H1 (cell line): ENCODE measurements around the gene CFAP54. TPM values are rescaled to one million over a fixed set of nuclear protein-coding genes. Genes with fewer than 3 reads are reported as not detected.

Source experiments
- CTCF ChIA-PET: fragments of 300-600 bp; sonication (Branson Sonifier 250); formaldehyde crosslinking; loops from one replicate; lab custom pipeline; 2021; ENCODE audit not compliant: partially characterized antibody; lab: Charles Lee
- POLR2A ChIA-PET: fragments of 300-600 bp; sonication (Branson Sonifier 250); formaldehyde crosslinking; loops from one replicate; lab custom pipeline; 2021; ENCODE audit warnings: inconsistent platforms; ENCODE audit not compliant: partially characterized antibody; lab: Charles Lee
- DNase-seq, 2 experiments: peaks; one replicate each; pipeline versions ENCODE4 v3.0.0 to v3.0.0-alpha.2; 2010 to 2022; ENCODE audit warnings: low spot score in 2 of 2, low read depth in 1 of 2, mixed read lengths in 1 of 2
- FAIRE-seq: peaks from 2 replicates; lab custom pipeline; 2011; peaks lifted over from hg19 to GRCh38; lab: Jason Lieb, UNC
- H2AFZ ChIP-seq: 2 replicates; pipeline ENCODE4 v1.8.1; 2012; ENCODE audit warnings: low read length, inconsistent platforms
- H2AK5ac ChIP-seq: 2 replicates; pipeline ENCODE4 v1.6.1; 2013; ENCODE audit warnings: low read depth, low read length
- H2BK120ac ChIP-seq: replicated peaks from 2 replicates; pipeline ENCODE3; 2013; ENCODE audit warnings: low read depth, low read length, inconsistent platforms
- H2BK12ac ChIP-seq: 2 replicates; pipeline ENCODE4 v1.6.1; 2013; ENCODE audit warnings: low read depth, low read length
- H2BK15ac ChIP-seq: 2 replicates; pipeline ENCODE4 v1.6.1; 2013; ENCODE audit warnings: low read length
- H2BK20ac ChIP-seq: 2 replicates; pipeline ENCODE4 v1.6.1; 2013; ENCODE audit warnings: low read length
- H2BK5ac ChIP-seq: 2 replicates; pipeline ENCODE4 v1.6.1; 2013; ENCODE audit warnings: low read depth, low read length
- H3K14ac ChIP-seq: 2 replicates; pipeline ENCODE4 v1.6.1; 2013; ENCODE audit warnings: inconsistent platforms; ENCODE audit not compliant: insufficient read length
- H3K18ac ChIP-seq: 2 replicates; pipeline ENCODE4 v1.6.1; 2013; ENCODE audit warnings: low read length; ENCODE audit errors: extremely low read depth
- H3K23ac ChIP-seq: 2 replicates; pipeline ENCODE4 v1.6.1; 2013; ENCODE audit warnings: inconsistent platforms; ENCODE audit not compliant: insufficient read length
- H3K23me2 ChIP-seq: 2 replicates; pipeline ENCODE4 v1.6.1; 2013; ENCODE audit warnings: low read depth, low read length
- H3K27ac ChIP-seq: 2 replicates; pipeline ENCODE4 v1.6.1; 2011; ENCODE audit warnings: low read depth, low read length, inconsistent platforms
- H3K27me3 ChIP-seq, 4 experiments: replicated peaks in 1 of 4; 1 replicate in 1 of 4; 2 replicates in 3 of 4; pipeline versions ENCODE4 v1.6.1 to v1.8.1; 2011 to 2013; ENCODE audit warnings: low read length in 3 of 4, mild to moderate bottlenecking in 3 of 4, inconsistent platforms in 2 of 4, mixed read lengths in 2 of 4, moderate library complexity in 1 of 4; ENCODE audit not compliant: control insufficient read depth in 3 of 4, insufficient read depth in 3 of 4; ENCODE audit errors: extremely low read depth in 1 of 4
- H3K36me3 ChIP-seq, 4 experiments: 2 replicates each; pipeline versions ENCODE4 v1.6.1 to v1.8.1; 2011 to 2013; ENCODE audit warnings: mild to moderate bottlenecking in 4 of 4, low read length in 3 of 4, moderate library complexity in 2 of 4, control low read depth in 1 of 4, inconsistent platforms in 1 of 4; ENCODE audit not compliant: insufficient read depth in 4 of 4, control insufficient read depth in 2 of 4
- H3K4ac ChIP-seq: replicated peaks from 2 replicates; pipeline ENCODE3; 2013; ENCODE audit warnings: low read length, low read depth, mixed read lengths, inconsistent platforms; ENCODE audit not compliant: insufficient read length
- H3K4me1 ChIP-seq, 4 experiments: replicated peaks in 1 of 4; 1 replicate in 1 of 4; 2 replicates in 3 of 4; pipeline versions ENCODE4 v1.6.1 to v1.8.1; 2011 to 2013; ENCODE audit warnings: low read length in 3 of 4, inconsistent platforms in 2 of 4, mixed read lengths in 1 of 4; ENCODE audit not compliant: insufficient read depth in 4 of 4, control insufficient read depth in 3 of 4
- H3K4me2 ChIP-seq, 2 experiments: 2 replicates each; pipeline versions ENCODE4 v1.6.1 to v1.8.1; 2011 to 2013; ENCODE audit warnings: low read depth in 2 of 2, low read length in 2 of 2, control low read depth in 1 of 2, inconsistent platforms in 1 of 2, mild to moderate bottlenecking in 1 of 2; ENCODE audit not compliant: insufficient read depth in 1 of 2
- H3K4me3 ChIP-seq, 4 experiments: fragments of 200-600, 300-600 bp in 1 of 4; sonication (generic), shearing (Covaris generic), sonication (Bioruptor Twin) in 1 of 4; 2 replicates each; pipeline versions ENCODE4 v1.5.1 to v1.8.1; 2011 to 2016; ENCODE audit warnings: low read length in 4 of 4, low read depth in 3 of 4, control low read depth in 2 of 4, inconsistent platforms in 2 of 4, mild to moderate bottlenecking in 2 of 4, mixed read lengths in 1 of 4, moderate library complexity in 1 of 4; ENCODE audit not compliant: insufficient read depth in 2 of 4; ENCODE audit errors: extremely low read depth in 1 of 4
- H3K56ac ChIP-seq: replicated peaks from 2 replicates; pipeline ENCODE3; 2013; ENCODE audit warnings: low read depth, mild to moderate bottlenecking, mixed read lengths, low read length, inconsistent platforms; ENCODE audit not compliant: insufficient read length
- H3K79me1 ChIP-seq: 2 replicates; pipeline ENCODE4 v1.6.1; 2013; ENCODE audit warnings: low read depth, low read length, control low read depth
- H3K79me2 ChIP-seq, 2 experiments: 2 replicates each; pipeline versions ENCODE4 v1.6.1 to v1.8.1; 2012 to 2013; ENCODE audit warnings: low read length in 2 of 2, mild to moderate bottlenecking in 2 of 2, inconsistent platforms in 1 of 2; ENCODE audit not compliant: insufficient read depth in 2 of 2, control insufficient read depth in 1 of 2
- H3K9ac ChIP-seq, 4 experiments: replicated peaks in 1 of 4; 1 replicate in 1 of 4; 2 replicates in 3 of 4; pipeline versions ENCODE4 v1.6.1 to v1.8.1; 2011 to 2013; ENCODE audit warnings: low read depth in 3 of 4, low read length in 3 of 4, control low read depth in 2 of 4, mild to moderate bottlenecking in 2 of 4, moderate library complexity in 2 of 4, inconsistent platforms in 1 of 4; ENCODE audit errors: extremely low read depth in 1 of 4
- H3K9me3 ChIP-seq, 2 experiments: 2 replicates each; pipeline versions ENCODE4 v1.6.1 to v1.8.1; 2012 to 2013; ENCODE audit warnings: mild to moderate bottlenecking in 2 of 2, moderate library complexity in 2 of 2, control low read depth in 1 of 2, inconsistent platforms in 1 of 2, low read depth in 1 of 2, low read length in 1 of 2, mixed read lengths in 1 of 2; ENCODE audit not compliant: insufficient read depth in 2 of 2
- H4K20me1 ChIP-seq, 2 experiments: replicated peaks in 1 of 2; 2 replicates each; pipeline versions ENCODE3 to v1.8.1; 2011 to 2013; ENCODE audit warnings: inconsistent platforms in 2 of 2, low read length in 2 of 2, mild to moderate bottlenecking in 1 of 2; ENCODE audit not compliant: insufficient read depth in 2 of 2, control insufficient read depth in 1 of 2
- H4K5ac ChIP-seq: 2 replicates; pipeline ENCODE4 v1.6.1; 2013; ENCODE audit warnings: low read length, low read depth, mixed read lengths, inconsistent platforms; ENCODE audit not compliant: insufficient read length
- H4K8ac ChIP-seq: 2 replicates; pipeline ENCODE4 v1.8.0; 2013; ENCODE audit warnings: mild to moderate bottlenecking, moderate library complexity, low read length, inconsistent platforms; ENCODE audit not compliant: insufficient read depth; ENCODE audit errors: extremely low read depth
- H4K91ac ChIP-seq: replicated peaks from 2 replicates; pipeline ENCODE3; 2013; ENCODE audit warnings: low read length, mixed read lengths, inconsistent platforms; ENCODE audit not compliant: insufficient read length
- ATF2 ChIP-seq: IDR thresholded peaks from 2 replicates; pipeline ENCODE4 v1.6.1; 2012; ENCODE audit warnings: low read length, inconsistent platforms
- BACH1 ChIP-seq: IDR thresholded peaks from 2 replicates; pipeline ENCODE4 v1.6.1; 2012; ENCODE audit warnings: low read length, improper control_type of control experiment
- CBX5 ChIP-seq: fragments of 300-800, 300-1000 bp; sonication (generic); IDR thresholded peaks from 2 replicates; pipeline ENCODE4 v1.7.1; 2016; ENCODE audit warnings: antibody characterized with exemption, low read length, low read depth
- GTF2F1 ChIP-seq: IDR thresholded peaks from 2 replicates; pipeline ENCODE4 v1.6.1; 2012; ENCODE audit warnings: low read depth, low read length, improper control_type of control experiment, borderline replicate concordance
- MAFK ChIP-seq: IDR thresholded peaks from 2 replicates; pipeline ENCODE4 v1.6.1; 2012; ENCODE audit warnings: low read depth, mild to moderate bottlenecking, improper control_type of control experiment, low read length
- PHF8 ChIP-seq: fragments of 200-600 bp; sonication (generic); conservative IDR thresholded peaks from 2 replicates; pipeline ENCODE4 v1.7.1; 2012; ENCODE audit warnings: low read depth, mild to moderate bottlenecking, inconsistent platforms, low read length, moderate library complexity
- POLR2A ChIP-seq, 2 experiments: IDR thresholded peaks; 1 replicate in 1 of 2; 2 replicates in 1 of 2; pipeline ENCODE4 v1.6.1; 2011; ENCODE audit warnings: low read depth in 2 of 2, low read length in 2 of 2, mild to moderate bottlenecking in 2 of 2; ENCODE audit errors: control extremely low read depth in 1 of 2
- SP1 ChIP-seq: IDR thresholded peaks from 2 replicates; pipeline ENCODE4 v1.6.1; 2011; ENCODE audit warnings: low read depth, low read length
- TAF1 ChIP-seq: IDR thresholded peaks from 2 replicates; pipeline ENCODE4 v1.6.1; 2011; ENCODE audit warnings: mild to moderate bottlenecking, low read depth, low read length
- TAF7 ChIP-seq: optimal IDR thresholded peaks from 2 replicates; pipeline ENCODE3; 2011; ENCODE audit warnings: low read depth, mild to moderate bottlenecking, inconsistent platforms, low read length, moderate library complexity, borderline replicate concordance
- TCF12 ChIP-seq: IDR thresholded peaks from 2 replicates; pipeline ENCODE4 v1.6.1; 2011; ENCODE audit warnings: low read depth, mild to moderate bottlenecking, low read length
- WGBS, 2 experiments: shearing (Covaris generic) in 1 of 2; methylation state at CpG; one replicate each; pipeline versions ENCODE4 v1.1.6 to v1.1.7; 2013 to 2015; ENCODE audit warnings: low lambda C conversion rate in 2 of 2, mixed read lengths in 2 of 2, inconsistent platforms in 1 of 2, low coverage in 1 of 2, missing lambda C conversion rate in 1 of 2; ENCODE audit not compliant: insufficient replicate concordance in 2 of 2, insufficient coverage in 1 of 2, insufficient read length in 1 of 2; ENCODE audit errors: extremely low coverage in 1 of 2, missing lambda C conversion rate in 1 of 2; 5-methylcytosine and 5-hydroxymethylcytosine counted together
- polyA plus RNA-seq, 7 experiments: library from polyadenylated mRNA; depleted of rRNA in 3 of 7; stranded (reverse) in 5 of 7; unstranded in 2 of 7; fragments of >200 nt in 5 of 7; fragments of 200-250 nt in 2 of 7; gene quantifications; 1 replicate in 5 of 7; 2 replicates in 1 of 7; 4 replicates in 1 of 7; pipeline versions ENCODE4 v1.2.1 to v1.2.3, GENCODE V29; 2011 to 2013; ENCODE audit warnings: missing spikeins in 2 of 7, mixed read lengths in 2 of 7
- total RNA-seq: library from RNA; stranded (reverse); fragmentation: NEBNext Ultra II Directional; extraction: Animal tissue kit (Norgen Biotek cat#: 25700); gene quantifications from 2 replicates; pipeline ENCODE4 v1.2.1, GENCODE V29; 2021

The CFAP54 gene
- total and polyA plus RNA-seq, 2 of the 8 experiments (the other 6 are each of a cell fraction or from before 2014, with no cell fraction given) = 0.17 to 0.33 TPM

GRCh38 chr12:96814200-96814599 is 324.8 kb downstream of the CFAP54 start:
- Histone ChIP-seq H3K23ac (no peak overlapping the region), H2BK5ac (no peak overlapping the region), H2BK12ac (no peak overlapping the region), H2BK20ac (no peak overlapping the region), H3K79me2 (no peaks in the 10 kb centered on the region), H4K20me1 (no peaks in the 10 kb centered on the region), H3K4me3 (no peak overlapping the region), H3K4me2 (no peak overlapping the region), H3K27ac (no peak overlapping the region), H3K9me3 (0 out of 4 replicates have a peak, but pooled peaks cover 2% of the 10 kb centered on the region in 2 experiments), H3K4ac (no peak overlapping the region), H3K14ac (no peak overlapping the region), H3K36me3 (no peaks in the 10 kb centered on the region), H3K9ac (no peak overlapping the region), H3K23me2 (no peaks in the 10 kb centered on the region), H4K5ac (no peak overlapping the region), H2AFZ (no peak overlapping the region), H3K4me1 (peaks cover 0 to 3% (median 0%) of the 10 kb centered on the region in 4 experiments; a peak in 1 of 7 replicates), H2AK5ac (no peak overlapping the region), H3K56ac (no peak overlapping the region), H3K18ac (no peak overlapping the region), H3K27me3 (no peaks in the 10 kb centered on the region), H2BK120ac (no peak overlapping the region), H4K8ac (no peak overlapping the region), H4K91ac (no peak overlapping the region), H2BK15ac (no peak overlapping the region), H3K79me1 (no peaks in the 10 kb centered on the region)
- POLR2A ChIA-PET = no interaction called here
- DNase-seq (no peak), FAIRE-seq (no peak)
- TF ChIP-seq ATF2 = no peak
- no peak for TF ChIP-seq TAF1
- TF ChIP-seq TCF12 = no peak
- TF ChIP-seq MAFK = no peak
- TF ChIP-seq TAF7 = no peak
- TF ChIP-seq SP1 = no peak
- no peak for TF ChIP-seq PHF8
- no peak for TF ChIP-seq BACH1
- no peak for TF ChIP-seq POLR2A (IDR thresholded peaks at IDR 0.05; ENCODE audit: control extremely low read depth in 1 of 2, low read depth in 2 of 2, low read length in 2 of 2)
- no peak for TF ChIP-seq CBX5
- no peak for TF ChIP-seq GTF2F1
- CTCF ChIA-PET = no interaction called here
- WGBS, 2 experiments = 92% methylated on average over 2 of the region's 2 CpGs; no CpG with 5 or more reads in 1 of the 2 experiments
